GM12891 (cell line): Measurements from ENCODE around the gene PPP1R12B.

Experiments
- DNase-seq: peaks from one replicate; pipeline ENCODE4 v3.0.0; 2011; ENCODE audit warnings: low spot score; ENCODE audit not compliant: insufficient read length
- FAIRE-seq: peaks from 2 replicates; lab custom pipeline; 2011; peaks lifted over from hg19 to GRCh38; lab: Jason Lieb, UNC
- PAX5 ChIP-seq: IDR thresholded peaks from 2 replicates; pipeline ENCODE4 v1.6.1; 2011; ENCODE audit warnings: low read length, moderate library complexity, mild to moderate bottlenecking; ENCODE audit not compliant: insufficient read depth, severe bottlenecking
- POLR2A ChIP-seq: IDR thresholded peaks from 2 replicates; pipeline ENCODE4 v1.6.1; 2011; ENCODE audit warnings: low read depth, low read length, control low read depth
- POLR2AphosphoS5 ChIP-seq: IDR thresholded peaks from 2 replicates; pipeline ENCODE4 v1.6.1; 2011; ENCODE audit warnings: low read depth, low read length, control low read depth
- POU2F2 ChIP-seq: IDR thresholded peaks from 2 replicates; pipeline ENCODE4 v1.6.1; 2011; ENCODE audit warnings: low read depth, mild to moderate bottlenecking, control low read depth, low read length, moderate library complexity
- SPI1 ChIP-seq: IDR thresholded peaks from 2 replicates; pipeline ENCODE4 v1.6.1; 2011; ENCODE audit warnings: low read depth, low read length, control low read depth
- TAF1 ChIP-seq: IDR thresholded peaks from 2 replicates; pipeline ENCODE4 v1.6.1; 2011; ENCODE audit warnings: low read depth, low read length, control low read depth

PPP1R12B gene

GRCh38 chr1:202589190-202589930, 240.9 kb downstream of the PPP1R12B start:
- FAIRE-seq (peak; percentile 48), DNase-seq (no peak)
- TF ChIP-seq PAX5 (no peak), POLR2A (no peak), SPI1 (no peak), POLR2AphosphoS5 (no peak)

- DNase-seq (no peak), FAIRE-seq (no peak)
- TF ChIP-seq POU2F2 = no peak
- no peak for TF ChIP-seq POLR2AphosphoS5
- TF ChIP-seq POLR2A = no peak
- no peak for TF ChIP-seq TAF1
- no peak for TF ChIP-seq PAX5
- no peak for TF ChIP-seq SPI1
These were observed 241.6 kb downstream of the PPP1R12B start for GRCh38 chr1:202590126-202590525.

- DNase-seq = no peak
- no peak for FAIRE-seq
- no peak for TF ChIP-seq POU2F2
- TF ChIP-seq POLR2AphosphoS5 = no peak
- no peak for TF ChIP-seq PAX5
- no peak for TF ChIP-seq TAF1
- TF ChIP-seq SPI1 = no peak
- TF ChIP-seq POLR2A = no peak
These were observed 242.5 kb downstream of the PPP1R12B start for GRCh38 chr1:202590975-202591411.

- no peak for TF ChIP-seq PAX5
- TF ChIP-seq TAF1 = no peak
- TF ChIP-seq POU2F2 = no peak
- no peak for TF ChIP-seq SPI1
- TF ChIP-seq POLR2AphosphoS5 = no peak
- no peak for TF ChIP-seq POLR2A
- FAIRE-seq = no peak
- DNase-seq = no peak
These were observed 243.0 kb downstream of the PPP1R12B start for GRCh38 chr1:202591515-202591914.

GRCh38 chr1:202592146-202592545, 243.6 kb downstream of the PPP1R12B start:
- DNase-seq (no peak), FAIRE-seq (no peak)
- TF ChIP-seq POLR2A (no peak), POU2F2 (no peak), SPI1 (no peak), POLR2AphosphoS5 (no peak), PAX5 (no peak), TAF1 (no peak)

GRCh38 chr1:202593845-202594244, 245.3 kb downstream of the PPP1R12B start:
- TF ChIP-seq PAX5 = no peak
- TF ChIP-seq TAF1 = no peak
- TF ChIP-seq POLR2A = no peak
- TF ChIP-seq POU2F2 = no peak
- TF ChIP-seq POLR2AphosphoS5 = no peak
- no peak for TF ChIP-seq SPI1
- DNase-seq = no peak
- no peak for FAIRE-seq

- DNase-seq (no peak), FAIRE-seq (no peak)
- no peak for TF ChIP-seq PAX5
- no peak for TF ChIP-seq TAF1
- no peak for TF ChIP-seq POLR2AphosphoS5
- no peak for TF ChIP-seq SPI1
- TF ChIP-seq POLR2A = no peak
- no peak for TF ChIP-seq POU2F2
These were observed 248.1 kb downstream of the PPP1R12B start for GRCh38 chr1:202596638-202597037.

GRCh38 chr1:202597090-202597761, 248.7 kb downstream of the PPP1R12B start:
- no peak for FAIRE-seq
- TF ChIP-seq POLR2A (no peak), POU2F2 (no peak), SPI1 (peak; percentile 78), PAX5 (no peak)
- DNase-seq = no peak

GRCh38 chr1:202599669-202600431, 251.4 kb downstream of the PPP1R12B start:
- TF ChIP-seq POLR2A (no peak), SPI1 (no peak), TAF1 (no peak), POLR2AphosphoS5 (no peak), PAX5 (no peak), POU2F2 (no peak)
- FAIRE-seq = peak; percentile 91
- peak; percentile 58 for DNase-seq
